UCSD-AML1 (cell line): ENCODE results near the gene ARHGEF6.
"Not testable (repeated sequence)": the region's sequence is repeated elsewhere in the genome, so short reads cannot be mapped to it uniquely, and the experiment has no call there.

Source experiments
- DNase-seq: peaks from one replicate; lab custom pipeline; 2025; ENCODE audit not compliant: unreplicated experiment; lab: John Stamatoyannopoulos, UW

ARHGEF6 gene

GRCh38 chrX:136783159-136783558 is 2.4 kb upstream of the ARHGEF6 start:
- no peak for DNase-seq

- DNase-seq: no peak
Observed at GRCh38 chrX:136781180-136781797, 557 bp upstream of the ARHGEF6 start.

GRCh38 chrX:136780241-136780640 is 491 bp downstream of the ARHGEF6 start:
- DNase-seq: no peak

GRCh38 chrX:136779346-136779781 is 1.4 kb downstream of the ARHGEF6 start:
- peak; percentile 12 for DNase-seq

- DNase-seq: no peak
Observed at GRCh38 chrX:136778916-136779315, 1.8 kb downstream of the ARHGEF6 start.

- DNase-seq: no peak
Observed at GRCh38 chrX:136778020-136778419, 2.7 kb downstream of the ARHGEF6 start.

- no peak for DNase-seq
Observed at GRCh38 chrX:136773648-136774047, 7.1 kb downstream of the ARHGEF6 start.

GRCh38 chrX:136771869-136772268 is 8.9 kb downstream of the ARHGEF6 start:
- not testable (repeated sequence) for DNase-seq

GRCh38 chrX:136768469-136769084 is 12.2 kb downstream of the ARHGEF6 start:
- DNase-seq: peak; percentile 55

- DNase-seq: peak; percentile 71
Observed at GRCh38 chrX:136767104-136767941, 13.4 kb downstream of the ARHGEF6 start.

GRCh38 chrX:136766785-136767103 is 14.0 kb downstream of the ARHGEF6 start:
- DNase-seq: peak; percentile 33

- DNase-seq: no peak
Observed at GRCh38 chrX:136765821-136766356, 14.8 kb downstream of the ARHGEF6 start.

- DNase-seq: no peak
Observed at GRCh38 chrX:136764206-136764605, 16.5 kb downstream of the ARHGEF6 start.

GRCh38 chrX:136762820-136763452 is 17.8 kb downstream of the ARHGEF6 start:
- DNase-seq: no peak

- DNase-seq: no peak
Observed at GRCh38 chrX:136761421-136761820, 19.3 kb downstream of the ARHGEF6 start.

- no peak for DNase-seq
Observed at GRCh38 chrX:136759968-136760367, 20.8 kb downstream of the ARHGEF6 start.

GRCh38 chrX:136755411-136755810 is 25.3 kb downstream of the ARHGEF6 start:
- DNase-seq: no peak

- DNase-seq: peak; percentile 21
Observed at GRCh38 chrX:136754651-136755050, 26.1 kb downstream of the ARHGEF6 start.

GRCh38 chrX:136752796-136753195 is 27.9 kb downstream of the ARHGEF6 start:
- no peak for DNase-seq

GRCh38 chrX:136752346-136752745 is 28.4 kb downstream of the ARHGEF6 start:
- no peak for DNase-seq

- DNase-seq: no peak
Observed at GRCh38 chrX:136750364-136750763, 30.4 kb downstream of the ARHGEF6 start.
